Activated CD4-positive, alpha-beta T cell treated with anti-CD3 and anti-CD28 coated beads for 36 hours (primary cell): ENCODE measurements around the gene KIF26B. TPM values are rescaled to one million over a fixed set of nuclear protein-coding genes. Genes with fewer than 3 reads are reported as not detected.

ENCODE experiments used
- ATAC-seq: fragments of 200-7000 bp; cut with Tn5 transposase; one replicate; pipeline ENCODE4 v1.10.0; 2021; ENCODE audit warnings: mild to moderate bottlenecking, moderate library complexity
- CTCF ChIA-PET: fragments of 350-600 bp; sonication (Branson Sonifier 250); formaldehyde crosslinking; loops from one replicate; lab custom pipeline; 2021; ENCODE audit warnings: antibody characterized with exemption; lab: Charles Lee
- POLR2A ChIA-PET: fragments of 350-600 bp; sonication (Branson Sonifier 250); formaldehyde crosslinking; loops from one replicate; lab custom pipeline; 2021; ENCODE audit warnings: antibody characterized with exemption, inconsistent platforms; lab: Charles Lee
- DNase-seq: peaks from one replicate; pipeline ENCODE4 v3.0.0-alpha.2; 2020
- H3K27ac Mint-ChIP-seq: one replicate; pipeline ENCODE4 v1.8.0; 2021; ENCODE audit warnings: mixed read lengths
- H3K27me3 Mint-ChIP-seq: one replicate; pipeline ENCODE4 v1.8.0; 2021; ENCODE audit warnings: mixed read lengths
- H3K36me3 Mint-ChIP-seq: one replicate; pipeline ENCODE4 v1.8.0; 2021; ENCODE audit warnings: low read depth, mixed read lengths
- H3K4me1 Mint-ChIP-seq: one replicate; pipeline ENCODE4 v1.8.0; 2021; ENCODE audit warnings: mixed read lengths
- H3K4me3 Mint-ChIP-seq: one replicate; pipeline ENCODE4 v1.8.0; 2021; ENCODE audit warnings: mild to moderate bottlenecking, moderate library complexity, mixed read lengths
- H3K9me3 Mint-ChIP-seq: one replicate; pipeline ENCODE4 v1.8.0; 2021; ENCODE audit warnings: low read depth, mixed read lengths
- intact Hi-C, 2 experiments: fragments of 100-400 bp; cut with DNase I in 1 of 2; cut with micrococcal nuclease in 1 of 2; formaldehyde crosslinking; loops; one replicate each; pipeline versions ENCODE4 v1.14.2 to v1.15.1; 2022 to 2024; cut with DNase I, micrococcal nuclease
- total RNA-seq, 2 experiments: library from RNA; stranded (reverse); gene quantifications; one replicate each; pipeline ENCODE4 v1.2.3, GENCODE V29; 2021

KIF26B gene
- total RNA-seq, 2 experiments from 2014 or later, result 0.16 to 0.23 TPM

- Mint-ChIP-seq H3K9me3 (peaks cover 2% of the 10 kb centered on the region), H3K27me3 (peaks cover 7% of the 10 kb centered on the region), H3K4me3 (no peak overlapping the region), H3K36me3 (no peaks in the 10 kb centered on the region), H3K27ac (no peak overlapping the region), H3K4me1 (no peaks in the 10 kb centered on the region)
- intact Hi-C loops, result no loop called here
- ChIA-PET POLR2A (no interaction called here), CTCF (interaction anchor here (0.7 to 0.8 kb wide), 2 partner anchors 274 to 436 kb away, joined by 3 read pairs; no protein-coding TSS in a partner anchor)
- no peak for DNase-seq
- ATAC-seq, result no peak
Measured at GRCh38 chr1:245549996-245550719, 395.4 kb downstream of the KIF26B start.

- peaks cover 2% of the 10 kb centered on the region for H3K9me3 Mint-ChIP-seq
- H3K36me3 Mint-ChIP-seq, result no peaks in the 10 kb centered on the region
- no peak for DNase-seq
- H3K4me3 Mint-ChIP-seq, result no peak overlapping the region
- no peaks in the 10 kb centered on the region for H3K4me1 Mint-ChIP-seq
- intact Hi-C loops, result no loop called here
- ATAC-seq, result no peak
- ChIA-PET POLR2A (no interaction called here), CTCF (no interaction called here)
- peaks cover 7% of the 10 kb centered on the region for H3K27me3 Mint-ChIP-seq
- H3K27ac Mint-ChIP-seq, result no peak overlapping the region
Measured at GRCh38 chr1:245550720-245551043, 395.9 kb downstream of the KIF26B start.

- intact Hi-C loops, result no loop called here
- CTCF ChIA-PET, result no interaction called here
- Mint-ChIP-seq H3K4me3 (no peak overlapping the region), H3K36me3 (no peaks in the 10 kb centered on the region), H3K4me1 (no peaks in the 10 kb centered on the region), H3K9me3 (peaks cover 2% of the 10 kb centered on the region), H3K27me3 (peaks cover 7% of the 10 kb centered on the region), H3K27ac (no peak overlapping the region)
- POLR2A ChIA-PET, result no interaction called here
- ATAC-seq (no peak), DNase-seq (no peak)
Measured at GRCh38 chr1:245551536-245551935, 396.8 kb downstream of the KIF26B start.

GRCh38 chr1:245552331-245552730 is 397.5 kb downstream of the KIF26B start:
- ATAC-seq, result no peak
- peaks cover 7% of the 10 kb centered on the region for H3K27me3 Mint-ChIP-seq
- no peaks in the 10 kb centered on the region for H3K36me3 Mint-ChIP-seq
- intact Hi-C loops, result no loop called here
- no peak overlapping the region for H3K4me3 Mint-ChIP-seq
- ChIA-PET CTCF (no interaction called here), POLR2A (no interaction called here)
- H3K27ac Mint-ChIP-seq, result no peak overlapping the region
- peaks cover 2% of the 10 kb centered on the region for H3K9me3 Mint-ChIP-seq
- DNase-seq, result no peak
- no peaks in the 10 kb centered on the region for H3K4me1 Mint-ChIP-seq

GRCh38 chr1:245556057-245556456 is 401.3 kb downstream of the KIF26B start:
- H3K27me3 Mint-ChIP-seq, result peaks cover 7% of the 10 kb centered on the region
- intact Hi-C loops, result no loop called here
- ChIA-PET CTCF (no interaction called here), POLR2A (no interaction called here)
- ATAC-seq (no peak), DNase-seq (no peak)
- H3K9me3 Mint-ChIP-seq, result peaks cover 2% of the 10 kb centered on the region
- H3K4me1 Mint-ChIP-seq, result no peaks in the 10 kb centered on the region
- no peak overlapping the region for H3K4me3 Mint-ChIP-seq
- no peaks in the 10 kb centered on the region for H3K36me3 Mint-ChIP-seq
- H3K27ac Mint-ChIP-seq, result no peak overlapping the region

GRCh38 chr1:245558069-245558468 is 403.3 kb downstream of the KIF26B start:
- H3K4me3 Mint-ChIP-seq, result no peak overlapping the region
- H3K4me1 Mint-ChIP-seq, result no peaks in the 10 kb centered on the region
- no peaks in the 10 kb centered on the region for H3K9me3 Mint-ChIP-seq
- H3K27me3 Mint-ChIP-seq, result peaks cover 3% of the 10 kb centered on the region
- ATAC-seq, result no peak
- ChIA-PET POLR2A (no interaction called here), CTCF (no interaction called here)
- no peak overlapping the region for H3K27ac Mint-ChIP-seq
- H3K36me3 Mint-ChIP-seq, result no peaks in the 10 kb centered on the region
- DNase-seq, result no peak
- intact Hi-C loops, result no loop called here

GRCh38 chr1:245560316-245560859 is 405.6 kb downstream of the KIF26B start:
- ChIA-PET CTCF (no interaction called here), POLR2A (no interaction called here)
- Mint-ChIP-seq H3K27ac (no peak overlapping the region), H3K9me3 (no peaks in the 10 kb centered on the region), H3K4me3 (no peak overlapping the region), H3K4me1 (no peaks in the 10 kb centered on the region), H3K27me3 (no peaks in the 10 kb centered on the region), H3K36me3 (no peaks in the 10 kb centered on the region)
- no peak for ATAC-seq
- no peak for DNase-seq
- intact Hi-C loops, result no loop called here

- POLR2A ChIA-PET, result interaction anchor here (0.6 kb wide), 1 partner anchor 36 kb away, joined by 3 read pairs; no protein-coding TSS in a partner anchor
- no peak for DNase-seq
- H3K4me1 Mint-ChIP-seq, result no peaks in the 10 kb centered on the region
- no peak for ATAC-seq
- intact Hi-C loops, result no loop called here
- no peaks in the 10 kb centered on the region for H3K27me3 Mint-ChIP-seq
- no peak overlapping the region for H3K4me3 Mint-ChIP-seq
- no peaks in the 10 kb centered on the region for H3K9me3 Mint-ChIP-seq
- H3K27ac Mint-ChIP-seq, result no peak overlapping the region
- CTCF ChIA-PET, result interaction anchor here (0.6 kb wide), 1 partner anchor 158 kb away, joined by 4 read pairs; no protein-coding TSS in a partner anchor
- H3K36me3 Mint-ChIP-seq, result no peaks in the 10 kb centered on the region
Measured at GRCh38 chr1:245561665-245562234, 407.0 kb downstream of the KIF26B start.

- CTCF ChIA-PET, result no interaction called here
- H3K9me3 Mint-ChIP-seq, result no peaks in the 10 kb centered on the region
- no peaks in the 10 kb centered on the region for H3K27me3 Mint-ChIP-seq
- POLR2A ChIA-PET, result no interaction called here
- DNase-seq (no peak), ATAC-seq (no peak)
- no peaks in the 10 kb centered on the region for H3K4me1 Mint-ChIP-seq
- no peaks in the 10 kb centered on the region for H3K36me3 Mint-ChIP-seq
- no peak overlapping the region for H3K27ac Mint-ChIP-seq
- intact Hi-C loops, result no loop called here
- H3K4me3 Mint-ChIP-seq, result no peak overlapping the region
Measured at GRCh38 chr1:245566134-245566533, 411.3 kb downstream of the KIF26B start.

- no peaks in the 10 kb centered on the region for H3K9me3 Mint-ChIP-seq
Measured at GRCh38 chr1:245566952-245567351, 412.2 kb downstream of the KIF26B start.

GRCh38 chr1:245571815-245572294 is 417.1 kb downstream of the KIF26B start:
- no peaks in the 10 kb centered on the region for H3K27me3 Mint-ChIP-seq
- no peak overlapping the region for H3K27ac Mint-ChIP-seq
- DNase-seq (no peak), ATAC-seq (no peak)
- H3K4me1 Mint-ChIP-seq, result peaks cover 2% of the 10 kb centered on the region
- ChIA-PET CTCF (no interaction called here), POLR2A (no interaction called here)
- intact Hi-C loops, result no loop called here
- no peaks in the 10 kb centered on the region for H3K36me3 Mint-ChIP-seq
- no peak overlapping the region for H3K4me3 Mint-ChIP-seq
- no peaks in the 10 kb centered on the region for H3K9me3 Mint-ChIP-seq

More at GRCh38 chr1:245566952-245567351, 412.2 kb downstream of the KIF26B start:
- intact Hi-C loops, result no loop called here
- POLR2A ChIA-PET, result no interaction called here
- DNase-seq (no peak), ATAC-seq (no peak)
- Mint-ChIP-seq H3K4me3 (no peak overlapping the region), H3K27ac (no peak overlapping the region), H3K36me3 (no peaks in the 10 kb centered on the region), H3K4me1 (no peaks in the 10 kb centered on the region), H3K27me3 (no peaks in the 10 kb centered on the region)
- CTCF ChIA-PET, result no interaction called here

GRCh38 chr1:245572709-245573108 is 417.9 kb downstream of the KIF26B start:
- Mint-ChIP-seq H3K27ac (no peak overlapping the region), H3K9me3 (no peaks in the 10 kb centered on the region), H3K36me3 (no peaks in the 10 kb centered on the region), H3K4me1 (peaks cover 2% of the 10 kb centered on the region), H3K27me3 (peaks cover 5% of the 10 kb centered on the region), H3K4me3 (no peak overlapping the region)
- ChIA-PET POLR2A (no interaction called here), CTCF (no interaction called here)
- DNase-seq, result no peak
- no peak for ATAC-seq
- intact Hi-C loops, result no loop called here
